Loucy (cell line): ENCODE measurements around the gene CNNM1.

Experiments
- CTCF ChIP-seq: fragments of 200-600 bp; sonication (generic); conservative IDR thresholded peaks from 2 replicates; pipeline ENCODE4 v1.5.1; 2014; ENCODE audit warnings: mild to moderate bottlenecking, antibody characterized with exemption, low read length
- EZH2phosphoT487 ChIP-seq: fragments of 200-600 bp; IDR thresholded peaks from 2 replicates; pipeline ENCODE4 v1.6.1; 2018; ENCODE audit warnings: antibody characterized with exemption, mild to moderate bottlenecking, moderate library complexity, borderline replicate concordance

- TF ChIP-seq CTCF (no peak), EZH2phosphoT487 (no peak)
These were observed 25.0 kb upstream of the CNNM1 start for GRCh38 chr10:99303899-99304861.
